WERI-Rb-1 (cell line): ENCODE data around the gene AJUBA.
A peak's percentile ranks its signal among the peaks of the same experiment; 100 is the strongest.

Source experiments
- DNase-seq: peaks from one replicate; pipeline ENCODE4 v3.0.0-alpha.2; 2020
- H3K27ac ChIP-seq: fragments of 250-450 bp; sonication (Bioruptor Pico); 2 replicates; pipeline ENCODE4 v1.5.1; 2020; ENCODE audit warnings: mild to moderate bottlenecking, moderate library complexity
- H3K27me3 ChIP-seq: fragments of 250-450 bp; sonication (Bioruptor Pico); 2 replicates; pipeline ENCODE4 v1.5.1; 2021; ENCODE audit warnings: mild to moderate bottlenecking, low read depth, moderate library complexity; ENCODE audit not compliant: insufficient read depth, severe bottlenecking
- H3K36me3 ChIP-seq: fragments of 250-450 bp; sonication (Bioruptor Pico); 2 replicates; pipeline ENCODE4 v1.5.1; 2020; ENCODE audit warnings: mild to moderate bottlenecking, moderate library complexity
- H3K4me3 ChIP-seq: 2 replicates; pipeline ENCODE4 v1.5.1; 2011; ENCODE audit warnings: low read depth, mild to moderate bottlenecking, control low read depth, low read length
- H3K9me3 ChIP-seq: fragments of 250-450 bp; sonication (Bioruptor Pico); 2 replicates; pipeline ENCODE4 v1.5.1; 2021; ENCODE audit warnings: mild to moderate bottlenecking, moderate library complexity; ENCODE audit not compliant: severe bottlenecking
- TF ChIP-seq, protein P1 (sequence below): IDR thresholded peaks from 2 replicates; pipeline ENCODE4 v1.5.1; 2011; ENCODE audit warnings: low read depth, mild to moderate bottlenecking, control low read depth, inconsistent platforms, low read length

The AJUBA gene

DNA sequence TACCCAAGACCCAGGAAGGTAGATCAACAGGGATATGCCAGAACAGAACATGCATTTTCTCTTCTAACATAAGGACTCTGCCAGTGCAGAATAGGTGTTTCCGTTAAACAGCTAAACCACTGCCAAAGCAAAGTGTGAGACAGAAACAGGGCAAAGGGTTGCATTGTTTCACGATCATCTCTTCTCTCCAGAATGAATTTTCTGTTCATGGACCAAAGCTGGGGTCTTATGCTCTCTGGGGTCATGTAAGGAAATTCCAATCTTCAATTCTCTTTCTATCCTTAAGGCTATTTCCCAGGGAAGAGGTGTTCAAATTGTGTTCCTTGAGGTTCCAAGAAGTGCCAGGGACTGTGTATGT, 41.4 kb upstream of the AJUBA start:
- DNase-seq, result no peak
- H3K9me3 ChIP-seq, result no peaks in the 10 kb centered on the region
- H3K36me3 ChIP-seq, result peaks cover 16% of the 10 kb centered on the region
- H3K27me3 ChIP-seq, result no peaks in the 10 kb centered on the region
- TF ChIP-seq, protein P1, sequence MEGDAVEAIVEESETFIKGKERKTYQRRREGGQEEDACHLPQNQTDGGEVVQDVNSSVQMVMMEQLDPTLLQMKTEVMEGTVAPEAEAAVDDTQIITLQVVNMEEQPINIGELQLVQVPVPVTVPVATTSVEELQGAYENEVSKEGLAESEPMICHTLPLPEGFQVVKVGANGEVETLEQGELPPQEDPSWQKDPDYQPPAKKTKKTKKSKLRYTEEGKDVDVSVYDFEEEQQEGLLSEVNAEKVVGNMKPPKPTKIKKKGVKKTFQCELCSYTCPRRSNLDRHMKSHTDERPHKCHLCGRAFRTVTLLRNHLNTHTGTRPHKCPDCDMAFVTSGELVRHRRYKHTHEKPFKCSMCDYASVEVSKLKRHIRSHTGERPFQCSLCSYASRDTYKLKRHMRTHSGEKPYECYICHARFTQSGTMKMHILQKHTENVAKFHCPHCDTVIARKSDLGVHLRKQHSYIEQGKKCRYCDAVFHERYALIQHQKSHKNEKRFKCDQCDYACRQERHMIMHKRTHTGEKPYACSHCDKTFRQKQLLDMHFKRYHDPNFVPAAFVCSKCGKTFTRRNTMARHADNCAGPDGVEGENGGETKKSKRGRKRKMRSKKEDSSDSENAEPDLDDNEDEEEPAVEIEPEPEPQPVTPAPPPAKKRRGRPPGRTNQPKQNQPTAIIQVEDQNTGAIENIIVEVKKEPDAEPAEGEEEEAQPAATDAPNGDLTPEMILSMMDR, result no peak
- H3K27ac ChIP-seq, result peak overlapping the region; percentile 93
- no peak overlapping the region for H3K4me3 ChIP-seq

DNA sequence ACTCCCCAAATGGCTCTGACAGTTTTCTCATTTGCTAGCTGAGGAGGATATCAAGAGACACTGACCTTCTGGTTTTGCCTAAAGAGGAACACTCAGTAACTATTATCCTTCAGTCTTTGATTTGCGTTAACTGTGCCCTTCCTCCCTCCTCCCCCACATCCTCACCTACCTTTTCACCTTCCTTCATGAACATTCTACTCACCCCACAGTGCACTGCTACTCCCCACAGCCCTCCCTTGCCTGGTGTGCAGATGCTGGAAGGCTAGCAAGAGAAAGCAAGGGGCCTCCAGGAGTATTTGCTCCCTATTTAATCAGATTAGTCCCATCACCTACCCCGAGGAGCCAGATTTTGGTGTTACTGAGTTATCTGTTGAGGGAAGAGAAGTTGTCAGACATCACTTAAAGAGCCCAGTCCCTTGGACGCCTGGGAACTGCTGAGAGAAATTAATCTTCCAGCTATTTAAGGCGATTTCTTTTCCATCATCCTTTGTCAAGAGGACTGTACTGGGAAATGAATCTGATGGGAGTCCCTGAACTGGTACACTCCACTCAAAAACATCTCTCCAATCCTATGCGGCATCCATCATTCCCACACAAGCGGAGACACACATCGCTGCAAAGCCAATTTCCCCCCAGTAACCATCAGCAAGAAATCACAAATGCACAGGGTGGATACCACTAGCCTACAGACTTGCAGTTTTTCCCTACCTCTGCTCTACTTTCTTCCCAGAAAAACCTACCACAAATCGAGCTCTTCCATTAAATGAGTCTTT, 40.9 kb upstream of the AJUBA start:
- TF ChIP-seq, protein P1, result no peak

DNA sequence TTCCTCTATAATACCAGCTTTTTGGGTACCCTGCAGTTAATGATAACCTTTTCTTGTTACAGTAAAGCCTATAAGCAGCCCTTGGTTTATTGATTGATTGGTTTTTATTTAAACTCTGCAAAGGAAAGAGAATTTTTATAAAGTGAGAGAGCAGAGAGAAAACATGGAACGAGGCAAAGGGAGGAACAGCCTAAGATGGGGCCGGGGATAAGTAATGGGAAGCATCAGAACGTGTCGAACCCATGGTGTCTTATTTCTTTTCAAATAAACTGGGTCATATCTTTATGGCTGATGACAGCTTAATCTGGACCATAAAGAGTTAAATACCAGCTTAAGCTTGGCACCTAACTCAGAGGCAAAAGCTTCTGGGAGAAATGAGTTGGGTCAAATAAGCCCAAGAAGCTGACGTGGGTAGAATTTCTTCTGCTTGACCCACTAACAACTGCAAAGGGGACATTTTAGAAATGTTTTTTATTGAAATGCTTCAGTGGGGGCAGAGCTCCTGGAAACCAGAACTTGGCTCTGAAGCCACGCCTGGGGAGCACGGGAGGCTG, 39.6 kb upstream of the AJUBA start:
- H3K4me3 ChIP-seq, result no peak overlapping the region

More for the DNA sequence above, 40.9 kb upstream of the AJUBA start:
- Histone ChIP-seq H3K27ac (peak overlapping the region; percentile 93), H3K36me3 (peaks cover 13% of the 10 kb centered on the region), H3K4me3 (no peak overlapping the region), H3K9me3 (no peaks in the 10 kb centered on the region), H3K27me3 (no peaks in the 10 kb centered on the region)
- peak; percentile 81 for DNase-seq

DNA sequence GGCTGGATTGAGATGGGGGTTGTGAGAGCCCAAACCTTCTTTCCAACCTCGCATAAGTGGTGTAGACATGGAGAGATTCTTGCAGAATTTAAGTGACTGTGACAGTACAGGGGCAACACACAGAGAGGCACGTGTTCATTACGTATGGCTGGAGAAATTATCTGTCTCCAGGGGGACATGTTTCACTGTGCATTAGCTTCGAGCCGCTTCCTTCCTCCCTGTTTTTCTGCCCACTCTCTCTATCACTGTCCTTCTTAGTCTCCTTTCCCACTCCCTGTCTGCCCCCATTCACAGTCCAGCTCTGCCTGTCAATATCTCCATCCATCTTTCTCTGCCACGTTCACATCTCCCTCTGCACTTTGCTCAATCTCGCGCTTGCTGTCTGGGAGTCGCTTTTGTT, 39.1 kb upstream of the AJUBA start:
- no peaks in the 10 kb centered on the region for H3K27me3 ChIP-seq
- TF ChIP-seq, protein P1, result no peak
- H3K9me3 ChIP-seq, result no peaks in the 10 kb centered on the region
- H3K4me3 ChIP-seq, result no peak overlapping the region
- H3K36me3 ChIP-seq, result peaks cover 9% of the 10 kb centered on the region
- no peak for DNase-seq
- peak overlapping the region; percentile 66 for H3K27ac ChIP-seq

More for the DNA sequence above, 39.6 kb upstream of the AJUBA start:
- Histone ChIP-seq H3K27me3 (no peaks in the 10 kb centered on the region), H3K9me3 (no peaks in the 10 kb centered on the region), H3K27ac (peak overlapping the region; percentile 66), H3K36me3 (peaks cover 12% of the 10 kb centered on the region)
- DNase-seq, result no peak
- TF ChIP-seq, protein P1, result no peak

DNA sequence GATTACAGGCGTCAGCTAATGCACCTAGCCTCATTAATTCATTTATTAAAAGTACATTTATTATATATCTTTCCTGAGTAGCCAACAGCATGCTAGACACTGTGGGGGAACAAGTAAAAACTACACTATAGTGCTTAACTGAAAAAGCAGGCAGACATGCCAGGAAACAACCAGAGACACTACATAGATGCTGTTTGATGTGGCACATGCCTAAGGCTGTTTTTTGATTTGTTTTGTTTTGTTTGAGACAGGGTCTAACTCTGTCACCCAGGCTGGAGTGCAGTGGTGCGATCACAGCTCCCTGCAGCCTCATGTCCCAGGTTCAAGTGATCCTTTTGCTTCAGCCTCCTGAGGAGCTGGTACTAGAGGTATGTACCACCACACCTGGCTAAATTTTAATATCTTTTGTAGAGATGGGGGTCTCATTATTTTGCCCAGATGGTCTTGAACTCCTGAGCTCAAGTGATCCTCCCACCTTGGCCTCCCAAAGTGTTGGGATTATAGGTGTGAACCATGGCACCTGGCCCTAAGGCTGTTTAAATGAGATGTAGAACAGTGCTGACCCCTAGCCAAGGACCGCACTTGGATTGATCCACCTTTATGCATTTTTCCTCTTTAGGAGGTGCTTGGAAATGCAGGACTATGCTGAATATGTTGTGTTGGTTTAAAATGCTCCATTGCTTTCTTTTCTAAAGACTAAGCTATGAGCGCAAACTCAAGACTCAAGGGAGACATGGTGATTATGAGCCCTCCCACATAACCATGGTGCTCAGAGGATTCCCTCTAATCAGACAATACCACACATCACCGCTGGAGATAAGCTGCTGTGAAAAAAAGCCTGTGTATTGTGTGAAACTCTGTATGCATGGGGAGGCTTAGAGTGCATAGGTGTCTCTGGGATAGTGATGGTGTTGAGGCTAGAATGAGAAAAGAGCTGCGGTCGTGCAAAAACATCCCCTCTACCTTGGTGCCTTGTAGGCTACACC, 38.1 kb upstream of the AJUBA start:
- Histone ChIP-seq H3K4me3 (no peak overlapping the region), H3K27ac (peak overlapping the region; percentile 66), H3K9me3 (no peaks in the 10 kb centered on the region), H3K27me3 (no peaks in the 10 kb centered on the region), H3K36me3 (peaks cover under 1% of the 10 kb centered on the region)
- TF ChIP-seq, protein P1, result no peak
- DNase-seq, result no peak
